ENCODE results near the gene ZNF862. TPM values are rescaled to one million over a fixed set of nuclear protein-coding genes. Genes with fewer than 3 reads are reported as not detected.

ZNF862 gene
- total RNA-seq, 1 donor from 2014 or later = 23.9 TPM

DNA sequence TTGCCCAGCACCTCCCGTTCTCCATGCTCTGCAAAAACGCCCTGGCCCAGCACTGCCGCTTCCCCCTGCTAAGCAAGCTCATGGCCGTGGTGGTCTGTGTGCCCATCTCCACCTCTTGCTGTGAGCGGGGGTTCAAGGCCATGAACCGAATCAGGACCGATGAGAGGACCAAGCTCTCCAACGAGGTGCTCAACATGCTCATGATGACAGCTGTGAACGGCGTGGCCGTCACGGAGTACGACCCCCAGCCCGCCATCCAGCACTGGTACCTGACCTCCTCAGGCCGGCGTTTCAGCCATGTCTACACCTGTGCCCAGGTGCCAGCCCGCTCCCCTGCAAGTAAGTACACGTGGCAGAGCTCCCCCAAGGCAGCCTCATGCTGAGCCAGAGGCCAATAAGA lies 24.0 kb downstream of the ZNF862 start:
- Mint-ChIP-seq H3K4me1 (ENCODE audit: unreplicated experiment) (no peaks in the 10 kb centered on the region), H3K4me3 (no peak overlapping the region), H3K27me3 (no peaks in the 10 kb centered on the region), H3K27ac (no peak overlapping the region), H3K36me3 (peaks cover 14% of the 10 kb centered on the region), H3K9me3 (no peaks in the 10 kb centered on the region)
- TF ChIP-seq, protein P1, sequence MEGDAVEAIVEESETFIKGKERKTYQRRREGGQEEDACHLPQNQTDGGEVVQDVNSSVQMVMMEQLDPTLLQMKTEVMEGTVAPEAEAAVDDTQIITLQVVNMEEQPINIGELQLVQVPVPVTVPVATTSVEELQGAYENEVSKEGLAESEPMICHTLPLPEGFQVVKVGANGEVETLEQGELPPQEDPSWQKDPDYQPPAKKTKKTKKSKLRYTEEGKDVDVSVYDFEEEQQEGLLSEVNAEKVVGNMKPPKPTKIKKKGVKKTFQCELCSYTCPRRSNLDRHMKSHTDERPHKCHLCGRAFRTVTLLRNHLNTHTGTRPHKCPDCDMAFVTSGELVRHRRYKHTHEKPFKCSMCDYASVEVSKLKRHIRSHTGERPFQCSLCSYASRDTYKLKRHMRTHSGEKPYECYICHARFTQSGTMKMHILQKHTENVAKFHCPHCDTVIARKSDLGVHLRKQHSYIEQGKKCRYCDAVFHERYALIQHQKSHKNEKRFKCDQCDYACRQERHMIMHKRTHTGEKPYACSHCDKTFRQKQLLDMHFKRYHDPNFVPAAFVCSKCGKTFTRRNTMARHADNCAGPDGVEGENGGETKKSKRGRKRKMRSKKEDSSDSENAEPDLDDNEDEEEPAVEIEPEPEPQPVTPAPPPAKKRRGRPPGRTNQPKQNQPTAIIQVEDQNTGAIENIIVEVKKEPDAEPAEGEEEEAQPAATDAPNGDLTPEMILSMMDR (conservative IDR thresholded peaks at IDR 0.05) = no peak
- DNase-seq (ENCODE audit: extremely low spot score, unreplicated experiment) = no peak

DNA sequence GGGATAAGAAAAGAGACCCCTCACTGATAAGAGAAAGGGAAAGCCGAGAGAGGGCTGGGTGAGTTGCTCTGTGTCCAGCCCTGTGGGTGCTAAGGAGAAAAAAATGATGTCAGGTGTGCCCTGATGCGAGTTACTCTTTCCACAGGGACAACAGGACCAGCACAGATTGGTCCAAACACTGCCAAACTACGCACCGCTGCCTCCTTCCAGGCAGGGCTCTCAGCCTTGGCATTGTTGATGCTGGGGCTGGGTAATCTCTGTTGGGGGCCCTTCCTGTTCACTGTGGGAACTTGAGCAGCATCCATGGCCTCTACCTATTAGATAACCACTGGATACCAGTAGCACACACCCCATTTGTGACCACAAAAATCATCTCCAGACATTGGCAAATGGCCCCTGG lies 25.3 kb downstream of the ZNF862 start:
- no peaks in the 10 kb centered on the region for H3K27me3 Mint-ChIP-seq
- peaks cover 14% of the 10 kb centered on the region for H3K36me3 Mint-ChIP-seq
- TF ChIP-seq, protein P1 (conservative IDR thresholded peaks at IDR 0.05) = no peak
- DNase-seq (ENCODE audit: extremely low spot score, unreplicated experiment) = no peak
- H3K9me3 Mint-ChIP-seq = no peaks in the 10 kb centered on the region
- H3K4me1 Mint-ChIP-seq (ENCODE audit: unreplicated experiment) = no peaks in the 10 kb centered on the region
- H3K27ac Mint-ChIP-seq = no peak overlapping the region
- H3K4me3 Mint-ChIP-seq = no peak overlapping the region

DNA sequence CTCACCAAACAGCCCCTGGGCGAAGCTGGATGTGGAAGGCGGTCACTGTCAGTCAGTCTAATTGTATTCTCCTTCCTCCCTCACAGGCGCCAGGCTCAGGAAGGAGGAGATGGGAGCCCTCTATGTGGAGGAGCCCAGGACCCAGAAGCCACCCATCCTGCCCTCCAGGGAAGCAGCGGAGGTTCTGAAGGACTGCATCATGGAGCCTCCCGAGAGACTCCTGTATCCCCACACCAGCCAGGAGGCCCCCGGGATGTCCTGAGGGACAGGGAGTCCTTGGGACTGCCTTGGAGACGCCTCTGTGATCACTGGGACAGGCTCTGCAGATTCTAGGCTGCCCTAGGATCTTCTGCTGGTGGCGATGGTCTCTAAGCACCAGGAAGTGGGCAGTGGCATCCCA lies 25.8 kb downstream of the ZNF862 start:
- Mint-ChIP-seq H3K9me3 (no peaks in the 10 kb centered on the region), H3K36me3 (peaks cover 14% of the 10 kb centered on the region), H3K4me3 (no peak overlapping the region), H3K4me1 (ENCODE audit: unreplicated experiment) (no peaks in the 10 kb centered on the region), H3K27ac (no peak overlapping the region), H3K27me3 (no peaks in the 10 kb centered on the region)
- DNase-seq (ENCODE audit: extremely low spot score, unreplicated experiment) = no peak
- TF ChIP-seq, protein P1 (conservative IDR thresholded peaks at IDR 0.05) = no peak

DNA sequence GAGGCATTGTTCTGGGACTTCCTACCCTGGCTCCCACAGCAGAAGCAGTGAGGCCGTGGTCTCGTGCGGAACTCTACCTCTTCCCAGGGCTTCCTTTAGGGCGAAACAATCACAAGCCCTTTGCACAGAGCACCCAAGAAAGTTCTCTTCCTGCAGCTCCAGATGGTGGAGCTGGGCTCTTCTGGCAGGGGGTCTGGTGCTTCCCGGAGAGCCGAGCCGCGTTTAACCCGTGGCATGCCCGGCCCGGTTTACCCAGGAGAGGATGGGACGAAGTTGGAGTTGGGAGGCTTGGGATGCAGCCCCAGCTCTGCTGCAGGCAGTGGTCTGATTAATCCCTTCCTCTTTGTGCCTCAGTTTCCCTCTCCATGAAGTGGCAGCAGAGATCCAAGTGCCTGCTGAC lies 26.6 kb downstream of the ZNF862 start:
- Mint-ChIP-seq H3K36me3 (peaks cover 14% of the 10 kb centered on the region), H3K4me1 (ENCODE audit: unreplicated experiment) (no peaks in the 10 kb centered on the region), H3K27ac (no peak overlapping the region), H3K27me3 (no peaks in the 10 kb centered on the region), H3K9me3 (no peaks in the 10 kb centered on the region), H3K4me3 (no peak overlapping the region)
- DNase-seq (ENCODE audit: extremely low spot score, unreplicated experiment) = no peak
- TF ChIP-seq, protein P1 (conservative IDR thresholded peaks at IDR 0.05) = no peak

DNA sequence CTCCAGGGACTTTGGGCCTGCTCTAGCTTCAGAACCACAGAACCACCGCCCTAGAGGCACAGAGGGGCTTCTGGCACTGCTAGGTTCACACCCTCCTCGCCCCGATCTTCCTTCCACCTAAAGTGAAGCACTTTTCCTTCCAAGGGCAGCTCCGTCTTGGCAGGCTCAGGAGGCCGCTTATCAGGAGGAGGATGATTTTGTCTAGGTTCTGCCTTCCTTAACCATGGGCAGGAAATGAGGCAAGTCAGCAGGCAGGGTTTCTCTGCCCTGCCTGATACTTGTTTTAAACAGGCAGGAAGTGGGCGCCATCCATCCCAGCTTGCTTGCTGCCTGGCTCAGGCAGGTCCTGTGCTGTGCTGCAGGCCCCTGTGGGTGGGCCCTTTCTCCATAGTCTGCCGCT lies 27.3 kb downstream of the ZNF862 start:
- Mint-ChIP-seq H3K36me3 (peaks cover 7% of the 10 kb centered on the region), H3K27me3 (no peaks in the 10 kb centered on the region), H3K4me3 (no peak overlapping the region), H3K27ac (no peak overlapping the region), H3K4me1 (ENCODE audit: unreplicated experiment) (no peaks in the 10 kb centered on the region), H3K9me3 (no peaks in the 10 kb centered on the region)
- TF ChIP-seq, protein P1 (conservative IDR thresholded peaks at IDR 0.05) = no peak
- no peak for DNase-seq (ENCODE audit: extremely low spot score, unreplicated experiment)
